ENCODE results near the gene ATP9A.
"Not testable (repeated sequence)": the region's sequence is repeated elsewhere in the genome, so short reads cannot be mapped to it uniquely, and the experiment has no call there.

The ATP9A gene

DNA sequence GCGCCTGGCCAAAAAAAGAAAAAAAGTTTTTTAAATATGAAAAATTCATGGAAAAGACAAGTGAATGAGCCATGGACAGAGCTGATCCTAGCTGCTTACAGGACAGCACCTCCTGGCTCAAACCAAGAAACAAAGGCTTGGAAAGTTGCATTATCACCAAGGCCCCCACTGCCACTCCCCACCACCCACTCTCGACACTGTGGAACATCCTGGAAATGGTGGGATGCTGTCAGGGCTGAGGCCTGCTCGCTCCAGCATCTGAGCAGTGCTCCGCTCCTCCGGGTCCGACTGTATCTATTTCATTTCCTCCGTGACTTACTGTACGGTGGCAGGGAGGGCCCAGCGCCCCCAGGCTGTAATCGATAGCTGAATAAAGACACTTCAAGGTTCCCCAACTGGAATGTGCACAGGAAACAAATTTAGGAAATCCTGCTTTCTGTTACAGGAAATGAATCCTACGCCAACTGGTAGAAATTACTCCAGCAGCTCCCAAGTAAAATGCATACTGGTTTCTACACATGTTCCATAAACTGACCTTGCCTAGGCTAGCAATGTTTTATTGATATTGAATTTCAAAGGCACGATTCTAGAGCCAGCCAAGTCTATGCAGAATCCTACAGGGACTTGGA, 116.2 kb downstream of the ATP9A start:
- H3K4me3 ChIP-seq (ENCODE audit: low read depth, low read length): no peak overlapping the region
- TF ChIP-seq, protein P1, sequence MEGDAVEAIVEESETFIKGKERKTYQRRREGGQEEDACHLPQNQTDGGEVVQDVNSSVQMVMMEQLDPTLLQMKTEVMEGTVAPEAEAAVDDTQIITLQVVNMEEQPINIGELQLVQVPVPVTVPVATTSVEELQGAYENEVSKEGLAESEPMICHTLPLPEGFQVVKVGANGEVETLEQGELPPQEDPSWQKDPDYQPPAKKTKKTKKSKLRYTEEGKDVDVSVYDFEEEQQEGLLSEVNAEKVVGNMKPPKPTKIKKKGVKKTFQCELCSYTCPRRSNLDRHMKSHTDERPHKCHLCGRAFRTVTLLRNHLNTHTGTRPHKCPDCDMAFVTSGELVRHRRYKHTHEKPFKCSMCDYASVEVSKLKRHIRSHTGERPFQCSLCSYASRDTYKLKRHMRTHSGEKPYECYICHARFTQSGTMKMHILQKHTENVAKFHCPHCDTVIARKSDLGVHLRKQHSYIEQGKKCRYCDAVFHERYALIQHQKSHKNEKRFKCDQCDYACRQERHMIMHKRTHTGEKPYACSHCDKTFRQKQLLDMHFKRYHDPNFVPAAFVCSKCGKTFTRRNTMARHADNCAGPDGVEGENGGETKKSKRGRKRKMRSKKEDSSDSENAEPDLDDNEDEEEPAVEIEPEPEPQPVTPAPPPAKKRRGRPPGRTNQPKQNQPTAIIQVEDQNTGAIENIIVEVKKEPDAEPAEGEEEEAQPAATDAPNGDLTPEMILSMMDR (conservative IDR thresholded peaks at IDR 0.05; ENCODE audit: low read depth, low read length): no peak
- peak; percentile 26 for DNase-seq (ENCODE audit: low read depth)

DNA sequence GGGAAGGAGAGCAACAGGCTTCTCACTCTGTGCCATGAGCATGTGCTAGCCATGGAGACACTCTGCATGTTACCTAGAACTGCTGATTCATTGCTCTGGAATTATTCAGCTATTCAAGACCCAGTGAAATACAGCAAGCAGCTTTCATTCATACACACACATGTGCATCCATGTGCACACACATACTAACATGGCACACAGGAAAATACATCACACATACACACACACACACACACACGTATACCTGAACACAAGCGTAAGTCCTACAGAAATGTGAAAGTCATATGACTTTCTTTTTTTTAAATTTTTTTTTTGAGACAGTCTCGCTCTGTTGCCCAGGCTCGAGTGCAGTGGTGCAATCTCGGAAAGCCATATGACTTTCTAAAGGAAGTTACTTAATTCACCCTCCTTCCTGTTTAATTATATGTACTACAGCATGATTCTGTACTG, 117.5 kb downstream of the ATP9A start:
- no peak overlapping the region for H3K4me3 ChIP-seq (ENCODE audit: low read depth, low read length)
- DNase-seq (ENCODE audit: low read depth): peak; percentile 87

DNA sequence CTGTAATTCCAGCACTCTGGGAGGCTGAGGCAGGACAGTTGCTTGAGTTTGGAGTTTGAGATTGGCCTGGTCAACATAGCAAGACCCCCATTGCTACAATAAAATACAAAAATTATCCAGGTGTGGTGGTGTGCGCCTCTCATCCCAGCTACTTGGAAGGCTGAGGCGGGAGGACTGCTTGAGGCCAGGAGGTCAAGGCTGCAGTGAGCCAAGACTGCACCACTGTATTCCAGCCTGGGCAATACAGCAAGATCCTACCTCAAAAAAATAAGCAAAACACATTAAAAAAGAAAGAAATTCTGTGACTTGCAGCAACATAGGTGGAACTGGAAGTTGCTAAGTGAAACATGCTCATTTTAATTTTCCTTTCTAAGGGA, 119.6 kb downstream of the ATP9A start:
- TF ChIP-seq, protein P1 (conservative IDR thresholded peaks at IDR 0.05; ENCODE audit: low read depth, low read length): no peak
- DNase-seq (ENCODE audit: low read depth): no peak
- no peak overlapping the region for H3K4me3 ChIP-seq (ENCODE audit: low read depth, low read length)

More for the DNA sequence above, 117.5 kb downstream of the ATP9A start:
- TF ChIP-seq, protein P1 (conservative IDR thresholded peaks at IDR 0.05; ENCODE audit: low read depth, low read length): no peak

DNA sequence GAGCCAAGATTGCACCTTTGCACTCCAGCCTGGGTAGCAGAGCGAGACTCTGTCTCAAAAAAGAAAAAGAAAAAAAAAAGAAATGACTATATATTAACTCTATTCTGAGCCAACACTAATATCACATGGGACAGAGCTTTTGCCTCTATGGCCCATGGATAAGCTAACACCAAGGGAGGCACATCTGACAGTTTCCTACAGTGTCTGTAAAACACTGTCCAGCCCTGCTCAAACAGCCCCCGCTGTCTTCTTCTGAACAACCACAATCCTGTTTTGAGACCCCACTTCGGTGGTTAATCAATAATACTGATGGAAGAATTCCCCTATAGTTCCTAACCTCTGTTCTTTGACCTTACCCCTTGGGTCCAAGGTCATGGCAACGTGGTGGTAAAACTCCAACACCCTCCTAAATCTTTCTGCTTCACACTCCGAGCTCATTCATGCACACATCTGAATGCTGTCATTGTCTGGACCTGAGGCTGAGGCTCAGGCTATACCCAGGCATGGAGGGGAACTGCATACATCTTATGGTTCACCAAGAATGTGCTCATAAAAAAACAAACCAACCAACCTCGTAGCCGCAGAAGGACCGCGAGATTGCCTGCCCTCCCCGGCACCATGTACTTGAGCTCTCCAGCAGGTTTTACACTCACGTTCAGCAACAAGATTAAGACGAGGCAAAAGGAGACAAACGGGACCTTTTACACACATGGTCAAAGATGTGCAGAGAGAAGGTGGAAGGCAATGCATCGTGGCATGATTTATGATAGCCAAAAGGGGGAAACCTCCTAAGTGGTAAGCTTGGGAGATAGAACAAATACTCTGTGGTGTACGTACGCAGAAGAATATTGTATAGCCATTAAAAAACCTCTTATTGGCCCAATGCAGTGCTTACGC, 120.3 kb downstream of the ATP9A start:
- H3K4me3 ChIP-seq (ENCODE audit: low read depth, low read length): no peak overlapping the region
- no peak for DNase-seq (ENCODE audit: low read depth)
- TF ChIP-seq, protein P1 (conservative IDR thresholded peaks at IDR 0.05; ENCODE audit: low read depth, low read length): no peak

DNA sequence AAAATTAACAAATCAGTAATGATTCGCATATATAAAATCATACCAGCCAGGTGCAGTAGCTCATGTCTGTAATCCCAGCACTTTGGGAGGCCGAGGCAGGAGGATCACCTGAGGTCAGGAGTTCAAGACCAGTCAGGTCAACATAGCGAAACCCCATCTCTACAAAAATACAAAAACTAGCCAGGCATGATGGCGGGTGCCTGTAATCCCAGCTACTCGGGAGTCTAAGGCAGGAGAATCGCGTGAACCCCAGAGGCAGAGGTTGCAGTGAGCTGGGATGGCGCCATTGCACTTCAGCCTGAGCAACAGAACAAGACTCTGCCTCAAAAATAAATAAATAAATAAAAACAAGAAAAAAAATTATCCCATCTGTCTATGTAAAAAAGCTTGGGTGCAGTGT, 124.4 kb downstream of the ATP9A start:
- H3K4me3 ChIP-seq (ENCODE audit: low read depth, low read length); DNase-seq (ENCODE audit: low read depth): not testable (repeated sequence)
- TF ChIP-seq, protein P1 (conservative IDR thresholded peaks at IDR 0.05; ENCODE audit: low read depth, low read length): peak; percentile 4

DNA sequence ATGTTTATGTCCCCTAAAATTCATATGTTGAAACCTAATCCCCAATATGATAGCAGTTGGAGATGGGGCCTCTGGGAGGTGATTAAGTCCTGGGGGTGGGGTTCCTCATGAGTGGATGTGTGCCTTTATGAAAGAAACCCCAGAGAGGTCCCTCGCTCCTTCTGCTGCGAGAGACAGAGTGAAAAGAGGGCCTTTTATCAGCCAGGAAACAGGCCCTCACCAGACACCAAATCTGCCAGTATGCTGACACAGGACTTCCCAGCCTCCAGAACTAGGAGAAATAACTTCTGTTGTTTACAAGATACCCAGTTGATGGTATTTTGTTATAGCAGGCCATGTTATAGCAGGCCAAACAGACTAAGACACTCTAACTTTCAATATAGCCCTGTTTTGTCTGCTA, 124.8 kb downstream of the ATP9A start:
- TF ChIP-seq, protein P1 (conservative IDR thresholded peaks at IDR 0.05; ENCODE audit: low read depth, low read length): no peak
- no peak for DNase-seq (ENCODE audit: low read depth)
- H3K4me3 ChIP-seq (ENCODE audit: low read depth, low read length): no peak overlapping the region

Measured in choroid plexus epithelial cell (primary cell).